ENCODE measurements around the gene GIMAP5.

GRCh38 chr7:150736864-150737263 lies 354 bp upstream of the GIMAP5 start:
- no peak for TF ChIP-seq RAD21 (conservative IDR thresholded peaks at IDR 0.05)
- no peak for TF ChIP-seq TAF1 (IDR thresholded peaks at IDR 0.05; ENCODE audit: low read depth)
- TF ChIP-seq EP300 (conservative IDR thresholded peaks at IDR 0.05; ENCODE audit: poor library complexity, severe bottlenecking): no peak
- TF ChIP-seq, protein P1, sequence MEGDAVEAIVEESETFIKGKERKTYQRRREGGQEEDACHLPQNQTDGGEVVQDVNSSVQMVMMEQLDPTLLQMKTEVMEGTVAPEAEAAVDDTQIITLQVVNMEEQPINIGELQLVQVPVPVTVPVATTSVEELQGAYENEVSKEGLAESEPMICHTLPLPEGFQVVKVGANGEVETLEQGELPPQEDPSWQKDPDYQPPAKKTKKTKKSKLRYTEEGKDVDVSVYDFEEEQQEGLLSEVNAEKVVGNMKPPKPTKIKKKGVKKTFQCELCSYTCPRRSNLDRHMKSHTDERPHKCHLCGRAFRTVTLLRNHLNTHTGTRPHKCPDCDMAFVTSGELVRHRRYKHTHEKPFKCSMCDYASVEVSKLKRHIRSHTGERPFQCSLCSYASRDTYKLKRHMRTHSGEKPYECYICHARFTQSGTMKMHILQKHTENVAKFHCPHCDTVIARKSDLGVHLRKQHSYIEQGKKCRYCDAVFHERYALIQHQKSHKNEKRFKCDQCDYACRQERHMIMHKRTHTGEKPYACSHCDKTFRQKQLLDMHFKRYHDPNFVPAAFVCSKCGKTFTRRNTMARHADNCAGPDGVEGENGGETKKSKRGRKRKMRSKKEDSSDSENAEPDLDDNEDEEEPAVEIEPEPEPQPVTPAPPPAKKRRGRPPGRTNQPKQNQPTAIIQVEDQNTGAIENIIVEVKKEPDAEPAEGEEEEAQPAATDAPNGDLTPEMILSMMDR (IDR thresholded peaks at IDR 0.05; ENCODE audit: poor library complexity, severe bottlenecking): no peak
- TF ChIP-seq, protein P2, sequence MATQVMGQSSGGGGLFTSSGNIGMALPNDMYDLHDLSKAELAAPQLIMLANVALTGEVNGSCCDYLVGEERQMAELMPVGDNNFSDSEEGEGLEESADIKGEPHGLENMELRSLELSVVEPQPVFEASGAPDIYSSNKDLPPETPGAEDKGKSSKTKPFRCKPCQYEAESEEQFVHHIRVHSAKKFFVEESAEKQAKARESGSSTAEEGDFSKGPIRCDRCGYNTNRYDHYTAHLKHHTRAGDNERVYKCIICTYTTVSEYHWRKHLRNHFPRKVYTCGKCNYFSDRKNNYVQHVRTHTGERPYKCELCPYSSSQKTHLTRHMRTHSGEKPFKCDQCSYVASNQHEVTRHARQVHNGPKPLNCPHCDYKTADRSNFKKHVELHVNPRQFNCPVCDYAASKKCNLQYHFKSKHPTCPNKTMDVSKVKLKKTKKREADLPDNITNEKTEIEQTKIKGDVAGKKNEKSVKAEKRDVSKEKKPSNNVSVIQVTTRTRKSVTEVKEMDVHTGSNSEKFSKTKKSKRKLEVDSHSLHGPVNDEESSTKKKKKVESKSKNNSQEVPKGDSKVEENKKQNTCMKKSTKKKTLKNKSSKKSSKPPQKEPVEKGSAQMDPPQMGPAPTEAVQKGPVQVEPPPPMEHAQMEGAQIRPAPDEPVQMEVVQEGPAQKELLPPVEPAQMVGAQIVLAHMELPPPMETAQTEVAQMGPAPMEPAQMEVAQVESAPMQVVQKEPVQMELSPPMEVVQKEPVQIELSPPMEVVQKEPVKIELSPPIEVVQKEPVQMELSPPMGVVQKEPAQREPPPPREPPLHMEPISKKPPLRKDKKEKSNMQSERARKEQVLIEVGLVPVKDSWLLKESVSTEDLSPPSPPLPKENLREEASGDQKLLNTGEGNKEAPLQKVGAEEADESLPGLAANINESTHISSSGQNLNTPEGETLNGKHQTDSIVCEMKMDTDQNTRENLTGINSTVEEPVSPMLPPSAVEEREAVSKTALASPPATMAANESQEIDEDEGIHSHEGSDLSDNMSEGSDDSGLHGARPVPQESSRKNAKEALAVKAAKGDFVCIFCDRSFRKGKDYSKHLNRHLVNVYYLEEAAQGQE (IDR thresholded peaks at IDR 0.05; ENCODE audit: borderline replicate concordance): no peak
